ENCODE data around the gene PEX5L.
"Not testable (repeated sequence)": the region's sequence is repeated elsewhere in the genome, so short reads cannot be mapped to it uniquely, and the experiment has no call there.

Gene PEX5L

DNA sequence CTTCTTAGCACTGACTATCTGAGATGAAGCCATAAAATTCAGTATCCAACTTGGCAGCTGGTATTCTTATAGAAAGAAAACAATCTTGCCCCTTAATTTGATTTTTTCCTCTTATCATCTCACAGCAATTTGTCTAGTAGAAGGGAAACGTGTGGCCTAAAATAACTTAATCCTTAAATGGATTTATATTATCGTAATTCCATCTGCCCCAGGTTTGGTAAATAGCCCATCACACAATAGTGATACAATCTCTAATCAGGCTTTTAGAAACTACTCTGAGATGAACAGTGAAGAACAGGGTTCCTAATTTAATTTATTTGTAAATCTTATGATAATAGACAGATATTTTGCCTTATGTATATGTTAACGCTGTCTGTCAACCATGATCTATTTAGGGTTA, 24.8 kb downstream of the PEX5L start:
- no peak for DNase-seq (ENCODE audit: low spot score)

DNA sequence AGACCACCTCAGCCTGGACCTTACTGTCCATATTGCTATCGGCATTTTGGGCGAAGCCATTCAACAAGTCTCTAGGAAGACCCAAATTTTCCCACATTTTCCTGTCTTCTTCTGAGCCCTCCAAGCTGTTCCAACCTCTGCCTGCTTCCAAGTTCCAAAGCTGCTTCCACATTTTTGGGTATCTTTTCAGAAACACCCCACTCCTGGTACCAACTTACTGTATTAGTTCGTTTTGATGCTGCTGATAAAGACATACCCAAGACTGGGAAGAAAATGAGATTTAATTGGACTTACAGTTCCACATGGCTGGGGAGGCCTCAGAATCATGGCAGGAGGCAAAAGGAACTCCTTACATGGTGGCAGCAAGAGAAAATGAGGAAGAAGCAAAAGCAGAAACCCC, 28.4 kb downstream of the PEX5L start:
- DNase-seq (ENCODE audit: low spot score), result not testable (repeated sequence)

DNA sequence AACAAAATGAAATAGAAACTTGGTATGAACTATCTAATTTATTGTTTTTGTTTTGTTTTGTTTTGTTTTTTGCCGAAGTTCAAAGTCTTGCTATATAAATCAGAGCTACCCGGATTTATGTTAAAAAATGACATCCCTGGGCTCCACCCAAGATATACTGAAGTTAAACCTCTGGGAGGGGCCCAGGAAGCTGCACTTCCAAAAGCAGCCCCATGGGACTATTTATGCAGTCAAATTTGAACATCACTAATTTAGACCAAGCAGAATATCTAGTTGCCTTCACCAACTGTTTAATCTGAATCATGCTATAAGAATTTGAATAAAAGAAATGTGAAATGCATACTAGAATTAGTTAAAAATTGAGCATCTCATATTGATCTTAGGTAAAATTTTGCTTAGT, 32.2 kb downstream of the PEX5L start:
- no peak for DNase-seq (ENCODE audit: low spot score)

DNA sequence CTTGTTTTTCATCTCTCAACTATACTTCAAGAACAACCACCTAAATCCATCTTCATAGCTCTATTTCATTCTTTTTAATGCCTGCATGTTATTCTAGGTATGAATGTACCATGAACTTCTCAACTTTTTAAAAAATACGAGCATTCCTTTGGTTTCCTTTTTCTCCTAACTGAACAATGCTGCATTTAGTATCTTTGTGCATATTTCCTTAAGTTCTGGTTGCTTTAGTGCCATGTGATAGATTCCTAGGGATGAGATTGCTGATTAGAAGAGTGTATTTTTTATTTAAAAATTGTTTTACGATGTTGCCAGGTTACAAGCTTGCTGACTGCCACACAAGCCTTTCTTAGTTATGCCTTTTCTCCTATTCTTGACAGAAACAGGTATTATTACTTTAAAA, 34.7 kb downstream of the PEX5L start:
- DNase-seq (ENCODE audit: low spot score), result no peak

DNA sequence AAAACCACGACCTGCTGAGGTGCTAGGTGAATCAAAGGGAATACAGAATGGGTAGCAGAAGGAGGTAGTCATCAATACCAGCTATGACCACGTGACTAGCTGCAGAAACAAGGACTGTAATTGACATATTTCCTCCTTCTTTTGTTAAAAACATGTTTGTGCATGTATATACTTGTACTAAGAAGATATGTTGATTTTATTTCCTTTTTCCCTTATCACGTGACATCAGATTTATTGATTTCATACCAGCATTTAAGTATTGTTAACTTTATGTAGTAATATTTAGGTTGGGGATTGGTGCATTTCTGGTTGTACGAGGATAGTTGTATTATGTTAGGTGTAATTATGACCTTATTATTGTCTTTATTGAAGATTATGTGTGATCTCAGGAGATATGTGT, 36.2 kb downstream of the PEX5L start:
- no peak for DNase-seq (ENCODE audit: low spot score)

DNA sequence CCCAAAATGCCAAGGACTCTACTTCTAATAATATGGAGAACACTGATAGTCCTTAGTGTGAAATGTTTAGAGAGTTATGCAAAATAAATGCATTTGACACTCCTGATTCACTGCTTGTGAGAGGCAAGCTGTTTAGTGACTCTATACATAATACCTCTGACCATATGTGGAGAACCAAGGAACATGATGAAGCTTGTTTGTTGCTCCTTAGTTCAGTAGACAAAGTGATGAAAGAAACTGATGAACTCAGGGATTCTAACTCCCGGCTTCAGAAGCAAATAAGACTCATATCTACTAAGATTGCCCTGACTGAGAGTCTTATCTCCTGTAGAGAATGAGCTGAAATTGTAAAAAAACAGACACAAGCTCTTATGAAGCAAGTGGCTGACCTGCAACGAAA, 41.3 kb downstream of the PEX5L start:
- DNase-seq (ENCODE audit: low spot score), result no peak

DNA sequence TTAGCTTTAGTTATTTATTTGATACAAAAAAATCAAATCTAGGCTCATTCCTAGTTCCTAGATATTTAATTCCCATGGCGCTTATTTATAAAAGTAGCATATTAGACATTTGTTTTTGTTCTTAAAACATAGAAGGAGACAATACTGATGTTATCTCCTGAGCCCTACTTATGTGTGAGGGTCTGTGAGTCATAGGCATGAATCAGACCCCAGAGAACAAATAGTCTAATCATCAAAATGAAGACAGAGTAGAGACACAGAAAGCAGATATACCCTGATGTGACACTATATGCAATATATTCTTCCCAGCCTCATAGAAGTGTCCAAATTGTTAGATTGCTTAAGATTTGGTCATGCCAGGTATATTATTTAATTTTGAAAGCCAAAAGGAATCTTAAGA, 44.9 kb downstream of the PEX5L start:
- no peak for DNase-seq (ENCODE audit: low spot score)

DNA sequence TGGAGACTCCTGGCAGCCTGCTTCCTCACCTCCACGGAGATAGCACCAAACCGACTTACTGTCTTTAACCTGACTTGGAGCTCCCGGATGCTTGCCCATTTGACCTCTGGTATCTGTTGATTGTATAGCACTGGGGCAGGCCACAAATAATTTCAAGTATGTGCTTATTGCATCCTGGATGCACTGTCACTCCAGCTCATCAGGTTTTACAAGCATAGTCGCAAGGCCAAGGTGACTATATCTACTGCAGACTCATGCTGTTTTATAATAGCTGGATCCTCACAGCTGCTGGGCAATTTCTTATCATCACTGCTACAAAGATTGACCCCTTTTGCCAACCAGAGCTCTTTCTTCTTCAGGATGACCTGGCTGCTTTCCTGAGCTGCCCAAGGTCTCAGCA, 45.6 kb downstream of the PEX5L start:
- DNase-seq (ENCODE audit: low spot score), result no peak

DNA sequence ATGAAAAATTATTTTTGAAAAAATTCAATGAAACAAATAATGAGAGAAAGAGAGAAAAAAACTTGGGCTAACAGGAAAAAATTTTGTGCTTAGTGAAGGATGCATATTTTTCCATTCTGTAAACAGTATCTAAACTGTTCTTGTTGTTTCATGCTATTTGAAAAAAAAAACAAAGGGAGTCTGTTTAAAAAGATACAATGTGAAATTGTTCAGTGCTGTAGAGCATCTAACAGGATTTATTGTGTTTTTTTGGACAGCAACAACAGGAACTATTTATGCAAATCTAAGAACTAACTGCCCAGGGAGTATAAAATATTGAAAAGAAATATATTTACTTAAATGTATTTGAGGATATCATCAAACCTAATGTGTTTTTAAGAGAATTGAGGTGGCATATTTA, 55.1 kb downstream of the PEX5L start:
- no peak for DNase-seq (ENCODE audit: low spot score)

DNA sequence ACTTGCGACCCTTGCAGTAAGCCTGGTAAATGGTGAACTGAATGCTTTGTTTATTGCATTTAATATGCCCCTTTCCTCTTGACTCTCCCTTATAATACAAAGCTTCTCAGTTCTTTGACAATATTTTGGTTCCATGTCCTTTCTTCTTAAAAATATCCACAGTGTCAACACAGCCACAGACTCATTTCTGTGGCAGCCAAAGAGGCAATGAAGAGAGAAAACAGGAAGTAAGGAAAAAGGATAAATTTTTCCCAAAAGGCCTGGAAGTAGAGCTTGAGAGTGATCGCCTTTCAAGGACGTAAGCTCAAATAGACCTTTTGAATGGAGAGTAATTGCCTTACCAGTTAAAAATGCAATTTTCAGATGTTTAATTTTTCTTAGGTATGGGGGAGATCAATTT, 59.4 kb downstream of the PEX5L start:
- DNase-seq (ENCODE audit: low spot score), result no peak

DNA sequence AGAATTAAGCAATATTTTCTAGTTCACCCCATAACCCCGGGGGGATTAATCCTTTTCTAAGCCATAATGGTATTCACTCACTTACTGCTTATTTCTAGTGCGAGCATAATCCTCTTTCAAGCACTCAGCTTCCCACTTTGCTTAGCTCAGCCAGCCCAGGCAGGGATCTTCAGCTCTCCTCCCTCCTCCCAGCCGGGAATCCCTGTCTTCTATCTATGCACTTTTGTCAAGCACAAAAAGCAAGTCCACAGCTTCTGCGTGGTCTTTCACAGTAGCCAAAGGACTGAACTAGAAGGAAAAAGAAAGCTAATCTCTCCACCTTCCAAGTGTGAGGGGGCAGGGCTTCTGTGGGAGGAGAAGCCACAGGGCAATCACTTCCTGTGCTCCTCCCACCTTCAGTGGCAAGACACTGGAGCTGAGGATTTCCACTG, 62.8 kb downstream of the PEX5L start:
- DNase-seq (ENCODE audit: low spot score), result peak; percentile 71

DNA sequence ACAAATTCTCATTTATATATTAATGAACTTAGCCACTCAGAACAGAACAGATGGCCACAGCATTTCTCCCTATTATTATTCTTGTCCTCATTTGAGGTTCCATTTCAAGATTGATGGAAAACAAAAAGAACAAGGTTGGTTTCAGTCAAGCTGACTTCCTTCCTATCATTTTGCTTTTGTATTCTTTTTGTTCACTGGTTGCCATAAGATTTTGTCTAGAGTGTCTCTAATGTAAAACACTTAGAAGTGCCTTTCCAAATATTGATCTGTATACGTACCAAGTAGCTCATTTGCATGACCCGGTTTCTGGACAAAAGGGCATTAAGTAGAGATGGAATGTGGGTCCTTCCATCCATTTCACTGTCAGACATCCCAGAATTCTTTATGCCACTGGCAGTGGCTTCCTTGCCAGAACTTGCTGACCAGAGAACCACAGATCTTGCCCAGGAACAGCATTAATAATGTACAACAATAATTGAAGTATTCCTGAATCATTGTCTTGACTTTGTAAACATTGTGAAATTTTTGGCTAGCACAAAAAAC, 63.8 kb downstream of the PEX5L start:
- no peak for DNase-seq (ENCODE audit: low spot score)

DNA sequence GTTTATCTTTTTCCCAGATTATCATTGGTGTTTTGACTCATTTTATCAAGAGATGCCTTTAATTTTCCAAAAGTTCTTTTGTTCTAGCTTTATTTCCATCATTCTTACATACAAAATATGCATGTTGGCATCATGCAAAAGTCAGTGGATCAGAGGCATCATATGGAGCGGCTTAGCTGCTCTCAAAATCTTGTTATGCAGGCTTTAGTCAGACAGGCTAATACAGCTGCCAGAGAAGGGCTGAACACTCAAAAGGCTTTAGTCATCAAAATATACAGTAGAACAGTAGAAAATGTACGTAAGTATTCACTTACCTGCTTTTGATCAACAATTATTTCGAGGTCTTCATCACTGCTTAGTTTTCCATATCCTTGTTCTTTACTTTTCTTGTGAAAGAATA, 65.5 kb downstream of the PEX5L start:
- DNase-seq (ENCODE audit: low spot score), result no peak

DNA sequence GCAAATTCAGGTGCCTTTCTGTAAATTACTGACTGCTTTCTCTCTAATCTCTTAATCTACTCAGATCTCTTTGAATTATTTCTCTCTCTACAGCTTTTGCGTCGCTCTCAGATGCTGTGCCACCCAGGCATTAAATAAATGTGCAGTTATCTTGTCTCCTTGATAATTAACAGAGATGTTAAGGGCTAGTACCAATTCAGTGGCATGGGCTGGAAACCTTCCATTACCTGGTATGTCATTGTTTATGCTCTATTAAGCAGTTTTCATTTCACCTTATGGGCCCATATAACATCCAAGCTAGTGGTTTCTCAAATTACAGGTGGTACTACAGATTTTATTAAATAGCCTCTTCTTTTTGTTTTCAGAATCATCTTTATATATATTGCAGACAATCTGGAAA, 66.0 kb downstream of the PEX5L start:
- DNase-seq (ENCODE audit: low spot score), result no peak

DNA sequence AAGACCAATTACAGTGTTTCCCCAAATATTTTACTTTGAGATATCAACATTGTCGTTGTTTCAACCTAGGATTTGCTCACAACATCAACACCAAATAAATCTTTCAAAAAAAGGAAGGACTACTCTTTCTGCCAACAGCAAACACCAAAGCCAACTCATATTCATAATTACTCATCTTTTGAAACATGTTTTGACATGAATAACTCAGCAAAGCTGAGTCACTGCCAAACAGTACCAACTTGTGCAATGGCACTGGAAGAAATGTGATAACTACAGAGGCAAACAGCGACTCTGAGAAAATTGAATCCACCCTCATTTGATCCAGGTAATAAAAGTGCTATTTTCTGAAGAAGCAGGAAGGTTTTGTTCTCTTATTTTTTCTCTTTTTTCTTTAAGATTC, 67.2 kb downstream of the PEX5L start:
- no peak for DNase-seq (ENCODE audit: low spot score)

DNA sequence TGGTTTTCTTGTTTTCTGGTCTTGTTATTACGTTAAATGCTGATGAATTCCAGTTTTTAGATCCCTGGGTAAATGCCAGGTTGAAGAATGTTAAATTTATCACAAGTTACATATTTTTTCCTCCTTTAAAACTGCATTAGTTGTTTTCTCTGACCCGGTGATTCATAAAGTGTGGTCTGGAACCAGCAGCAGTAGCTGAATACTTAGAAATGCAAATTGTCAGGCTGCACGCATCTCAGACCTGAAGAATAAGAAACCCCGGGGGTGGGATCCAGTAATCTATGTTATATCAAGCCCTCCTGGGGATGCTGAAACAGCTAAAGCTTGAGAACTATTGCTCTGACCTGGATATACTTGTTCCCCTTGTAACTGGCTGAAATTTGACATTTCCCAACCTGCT, 69.1 kb downstream of the PEX5L start:
- no peak for DNase-seq (ENCODE audit: low spot score)

DNA sequence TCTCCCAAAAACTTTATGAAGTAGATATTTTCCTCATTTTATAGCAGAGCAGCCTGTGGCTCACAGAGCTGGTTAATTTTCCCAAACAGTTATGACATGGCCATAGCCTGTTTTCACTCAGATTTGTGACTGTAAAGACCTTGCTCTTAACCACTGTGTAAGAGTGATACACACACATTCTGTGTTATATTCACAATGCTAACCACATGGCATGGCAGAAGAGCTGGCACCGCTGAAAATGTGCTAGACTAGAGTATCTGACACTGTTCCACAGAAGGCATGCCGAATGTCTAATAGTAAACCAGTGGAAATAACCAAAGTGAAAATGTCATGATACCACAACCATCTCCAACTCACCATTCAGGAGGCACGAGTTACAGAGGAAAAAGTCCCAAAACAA, 71.8 kb downstream of the PEX5L start:
- DNase-seq (ENCODE audit: low spot score), result no peak

DNA sequence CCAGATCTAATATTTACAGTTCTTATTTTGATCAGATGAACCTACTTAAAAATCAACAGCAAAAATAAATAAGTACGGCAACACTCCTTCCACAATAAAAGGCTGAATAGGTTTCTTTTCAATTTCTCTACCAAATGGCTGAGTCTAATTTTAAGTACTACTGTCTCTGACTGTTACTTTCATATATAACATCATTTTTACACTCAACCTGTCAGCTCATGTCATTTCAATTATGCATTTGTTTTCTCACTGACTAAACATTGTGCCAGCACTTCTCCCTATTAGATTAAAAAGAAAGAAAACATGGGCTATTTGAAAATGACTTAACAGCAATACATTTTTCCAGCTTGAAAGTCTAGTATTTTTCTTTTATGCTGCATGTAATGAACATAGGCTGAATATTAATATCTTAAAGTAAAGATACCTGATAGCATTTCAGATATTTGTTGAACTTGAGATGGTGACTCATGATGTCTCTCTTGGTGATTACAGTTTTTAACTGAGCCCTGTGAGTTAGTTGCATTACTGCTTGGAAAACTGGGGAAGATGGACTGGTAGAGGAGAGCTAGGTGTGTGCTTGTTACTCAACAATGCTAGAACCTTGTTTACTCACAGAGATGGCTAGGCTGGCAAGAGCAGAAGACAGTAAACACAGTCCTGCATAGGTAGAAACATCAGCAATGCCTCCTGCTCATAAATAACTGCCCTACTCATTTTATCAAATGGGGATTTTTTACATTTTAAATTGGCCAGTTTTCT, 73.9 kb downstream of the PEX5L start:
- no peak for DNase-seq (ENCODE audit: low spot score)

DNA sequence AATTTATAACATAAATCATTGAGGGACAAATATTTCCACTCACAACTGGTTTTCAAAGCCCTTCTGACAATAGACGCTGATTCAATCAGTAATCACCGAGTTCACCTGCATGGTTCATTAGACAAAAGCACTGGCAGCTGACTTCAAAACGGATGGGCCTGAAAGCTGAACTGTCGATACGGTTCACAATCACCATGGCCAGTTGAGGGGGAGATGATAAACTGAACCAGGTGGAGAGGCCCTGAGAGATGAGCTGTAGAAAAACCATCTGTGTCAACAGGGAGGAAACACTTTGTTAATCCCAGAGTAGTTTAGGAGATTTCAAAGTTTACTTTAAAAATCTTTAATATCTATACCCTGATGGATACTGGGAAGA, 75.0 kb downstream of the PEX5L start:
- DNase-seq (ENCODE audit: low spot score), result no peak

DNA sequence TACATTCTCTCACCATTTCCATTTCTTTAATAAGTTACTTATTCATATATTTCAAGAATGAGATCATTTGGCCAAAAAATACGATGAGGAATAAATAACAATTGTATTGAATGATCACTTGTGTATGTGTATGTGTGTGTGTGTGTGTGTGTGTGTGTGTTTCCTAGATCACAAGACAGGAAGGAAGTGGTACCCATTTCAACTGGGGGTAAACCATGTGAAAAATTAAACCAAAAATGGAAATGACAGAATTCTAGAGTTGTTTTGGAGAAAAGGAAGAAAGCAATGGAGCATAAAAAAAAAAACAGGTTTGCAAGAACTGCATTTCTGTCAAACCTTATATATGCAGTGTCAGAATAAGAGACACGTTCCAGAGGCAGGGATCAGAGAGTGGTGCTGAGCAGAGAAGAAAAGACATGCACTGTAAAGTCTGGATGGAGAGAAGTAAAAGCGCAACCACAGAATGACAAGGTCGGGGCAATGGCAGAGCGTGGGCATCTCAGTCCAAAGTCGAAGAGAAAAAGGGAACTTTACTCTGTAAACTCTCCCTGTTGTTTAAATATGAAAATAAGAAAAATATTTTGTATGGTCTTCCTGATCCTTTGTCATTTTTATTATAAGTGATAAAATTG, 75.5 kb downstream of the PEX5L start:
- DNase-seq (ENCODE audit: low spot score), result no peak

DNA sequence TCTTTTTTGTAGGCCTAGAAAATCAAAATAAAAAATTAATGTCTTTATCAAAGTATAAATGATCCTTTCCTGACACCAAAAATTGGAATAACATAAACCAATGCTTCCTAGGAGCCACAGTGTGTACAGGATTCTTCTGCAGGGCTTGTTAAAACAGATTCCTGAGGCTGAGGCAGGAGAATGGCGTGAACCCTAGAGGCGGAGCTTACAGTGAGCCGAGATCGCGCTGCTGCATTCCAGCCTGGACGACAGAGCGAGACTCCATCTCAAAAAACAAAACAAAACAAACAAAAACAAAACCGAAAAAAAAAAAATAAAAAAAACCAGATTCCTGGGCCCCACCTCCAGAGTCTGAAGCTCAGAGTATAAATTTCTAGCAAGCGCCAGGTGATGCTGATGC, 78.0 kb downstream of the PEX5L start:
- DNase-seq (ENCODE audit: low spot score), result no peak

DNA sequence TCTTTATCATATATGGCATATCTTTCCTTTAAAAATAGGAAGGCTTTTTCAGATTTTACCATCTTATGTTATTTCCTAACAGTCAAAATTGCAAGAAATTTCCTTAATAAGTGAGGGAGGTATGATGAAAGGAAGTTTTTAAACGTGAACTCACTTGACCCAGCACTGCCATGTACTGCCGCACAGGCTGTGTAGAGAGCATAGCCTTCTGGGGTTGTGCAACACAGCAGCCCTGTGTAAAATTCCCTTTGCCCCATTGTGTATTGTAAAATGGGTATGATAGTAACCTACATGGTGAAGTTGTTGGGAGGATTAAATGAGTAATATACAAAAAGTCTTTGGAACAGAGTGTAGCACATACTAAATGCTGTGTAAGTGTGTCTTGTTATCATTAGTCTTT, 78.6 kb downstream of the PEX5L start:
- no peak for DNase-seq (ENCODE audit: low spot score)

DNA sequence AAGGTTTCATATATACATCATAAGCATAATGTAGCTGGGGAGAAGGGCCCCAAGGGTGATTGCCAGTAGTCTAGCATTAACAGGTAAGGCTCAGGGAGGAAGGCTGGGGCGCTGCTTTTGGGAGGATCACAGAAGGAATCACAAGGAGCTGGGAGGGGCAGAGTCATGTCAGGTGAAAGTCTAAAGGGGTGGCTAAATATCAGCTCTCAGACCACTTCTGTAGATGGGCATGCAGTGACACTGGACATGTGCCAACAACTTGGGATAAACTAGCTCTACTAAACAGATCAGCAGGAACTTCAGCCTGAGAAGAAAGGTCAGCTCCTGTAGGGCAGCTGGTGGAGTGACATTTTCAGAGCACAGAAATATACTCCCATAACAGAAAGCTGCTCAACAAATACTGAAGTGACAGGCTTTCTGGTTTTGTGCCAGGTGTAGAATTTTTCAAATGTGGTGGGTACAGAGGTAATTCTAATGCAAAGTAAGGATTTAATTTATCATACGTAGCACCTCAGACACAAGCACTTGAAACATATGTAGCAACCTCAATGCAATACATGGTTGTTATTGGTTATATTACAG, 79.4 kb downstream of the PEX5L start:
- DNase-seq (ENCODE audit: low spot score), result no peak

DNA sequence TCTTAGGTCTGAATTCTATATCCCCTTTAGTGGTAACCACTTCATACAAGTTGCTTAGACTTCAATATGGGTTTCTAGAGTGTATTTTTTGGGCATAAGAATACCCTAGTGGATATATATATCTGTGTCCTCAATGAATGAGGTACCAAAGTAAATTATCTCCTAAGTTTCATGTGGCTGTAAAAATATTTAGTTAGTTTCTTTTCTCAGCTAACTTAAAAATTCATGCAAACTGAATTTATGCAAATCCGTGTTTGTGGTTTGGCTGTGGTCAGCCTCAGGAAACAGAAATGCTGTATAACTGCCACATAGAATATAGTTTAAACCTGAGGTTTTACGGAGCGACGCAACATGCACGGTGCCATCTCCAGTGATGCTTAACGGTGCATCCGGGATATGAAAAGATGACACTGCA, 80.3 kb downstream of the PEX5L start:
- no peak for DNase-seq (ENCODE audit: low spot score)

All from ecto neural progenitor cell (in vitro differentiated cells).